HEK293T (cell line): ENCODE results near the gene MAPK8IP3.

Experiments
- CTCF ChIA-PET: fragments of 350-600 bp; formaldehyde crosslinking; extraction: SDS; loops from one replicate; lab custom pipeline; 2021; ENCODE audit warnings: antibody characterized with exemption, inconsistent platforms; lab: Yijun Ruan, JAX
- POLR2A ChIA-PET: fragments of 350-600 bp; formaldehyde crosslinking; extraction: SDS; loops from one replicate; lab custom pipeline; 2020; ENCODE audit warnings: antibody characterized with exemption, inconsistent platforms; lab: Yijun Ruan, JAX
- DNase-seq: peaks from one replicate; pipeline ENCODE4 v3.0.0; 2012; ENCODE audit warnings: mixed read lengths; ENCODE audit errors: extremely low spot score
- ARNT ChIP-seq: fragments of 450-650 bp; IDR thresholded peaks from 2 replicates; pipeline ENCODE4 v1.6.1; 2017; ENCODE audit warnings: mild to moderate bottlenecking
- BHLHE40 ChIP-seq: fragments of 450-650 bp; IDR thresholded peaks from 2 replicates; pipeline ENCODE4 v1.6.1; 2016; ENCODE audit warnings: mild to moderate bottlenecking, moderate library complexity, borderline replicate concordance
- CTBP1 ChIP-seq: fragments of 450-650 bp; IDR thresholded peaks from 2 replicates; pipeline ENCODE4 v1.6.1; 2016; ENCODE audit warnings: borderline replicate concordance
- ELF4 ChIP-seq: fragments of 450-650 bp; IDR thresholded peaks from 2 replicates; pipeline ENCODE4 v1.6.1; 2017; ENCODE audit warnings: antibody characterized with exemption
- FOXA1 ChIP-seq: fragments of 450-650 bp; IDR thresholded peaks from 2 replicates; pipeline ENCODE4 v1.6.1; 2016; ENCODE audit warnings: mild to moderate bottlenecking
- FOXK2 ChIP-seq: fragments of 450-650 bp; IDR thresholded peaks from 2 replicates; pipeline ENCODE4 v1.6.1; 2016; ENCODE audit warnings: mild to moderate bottlenecking
- FOXM1 ChIP-seq: fragments of 450-650 bp; IDR thresholded peaks from 2 replicates; pipeline ENCODE4 v1.6.1; 2017; ENCODE audit warnings: mild to moderate bottlenecking, borderline replicate concordance
- HDGF ChIP-seq: fragments of 450-650 bp; IDR thresholded peaks from 2 replicates; pipeline ENCODE4 v1.6.1; 2017; ENCODE audit warnings: antibody characterized with exemption, borderline replicate concordance
- L3MBTL2 ChIP-seq: fragments of 450-650 bp; conservative IDR thresholded peaks from 2 replicates; pipeline ENCODE4 v1.6.1; 2016; ENCODE audit warnings: mild to moderate bottlenecking
- LEF1 ChIP-seq: fragments of 450-650 bp; IDR thresholded peaks from 2 replicates; pipeline ENCODE4 v1.6.1; 2017; ENCODE audit warnings: mild to moderate bottlenecking, borderline replicate concordance
- NFRKB ChIP-seq: fragments of 450-650 bp; IDR thresholded peaks from 2 replicates; pipeline ENCODE4 v1.6.1; 2016; ENCODE audit warnings: mild to moderate bottlenecking, moderate library complexity
- SP1 ChIP-seq: fragments of 450-650 bp; IDR thresholded peaks from 2 replicates; pipeline ENCODE4 v1.6.1; 2017
- SUZ12 ChIP-seq: fragments of 450-650 bp; IDR thresholded peaks from 2 replicates; pipeline ENCODE4 v1.6.1; 2016; ENCODE audit warnings: mild to moderate bottlenecking
- TARDBP ChIP-seq: fragments of 450-650 bp; IDR thresholded peaks from 2 replicates; pipeline ENCODE4 v1.6.1; 2016
- ZNF384 ChIP-seq: fragments of 450-650 bp; IDR thresholded peaks from 2 replicates; pipeline ENCODE4 v1.6.1; 2016
- TF ChIP-seq, protein P1 (sequence below): fragments of 450-650 bp; IDR thresholded peaks from 2 replicates; pipeline ENCODE4 v1.6.1; 2016

The MAPK8IP3 gene

DNA sequence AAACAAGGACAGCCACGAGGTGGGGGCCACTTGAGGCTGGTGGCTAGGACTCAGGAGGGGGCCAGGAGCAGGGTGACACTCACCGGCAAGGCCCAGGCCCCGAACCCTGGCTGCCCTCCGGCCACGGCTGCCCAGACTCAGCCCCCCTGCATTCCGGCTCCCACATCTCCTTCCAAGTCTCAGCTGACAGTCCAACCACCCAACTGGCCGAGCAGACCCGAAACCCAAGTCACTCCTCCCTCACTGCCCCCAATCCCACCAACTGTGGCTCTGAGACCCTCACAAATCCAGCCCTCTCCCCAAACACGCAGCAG lies 111.2 kb downstream of the MAPK8IP3 start:
- no peak for DNase-seq
- TF ChIP-seq FOXK2 (no peak), TARDBP (no peak), FOXA1 (no peak), ARNT (no peak), CTBP1 (no peak), SP1 (no peak), FOXM1 (no peak), NFRKB (no peak), L3MBTL2 (no peak), BHLHE40 (no peak), LEF1 (no peak), SUZ12 (no peak), ZNF384 (no peak), HDGF (no peak), ELF4 (no peak)
- TF ChIP-seq, protein P1, sequence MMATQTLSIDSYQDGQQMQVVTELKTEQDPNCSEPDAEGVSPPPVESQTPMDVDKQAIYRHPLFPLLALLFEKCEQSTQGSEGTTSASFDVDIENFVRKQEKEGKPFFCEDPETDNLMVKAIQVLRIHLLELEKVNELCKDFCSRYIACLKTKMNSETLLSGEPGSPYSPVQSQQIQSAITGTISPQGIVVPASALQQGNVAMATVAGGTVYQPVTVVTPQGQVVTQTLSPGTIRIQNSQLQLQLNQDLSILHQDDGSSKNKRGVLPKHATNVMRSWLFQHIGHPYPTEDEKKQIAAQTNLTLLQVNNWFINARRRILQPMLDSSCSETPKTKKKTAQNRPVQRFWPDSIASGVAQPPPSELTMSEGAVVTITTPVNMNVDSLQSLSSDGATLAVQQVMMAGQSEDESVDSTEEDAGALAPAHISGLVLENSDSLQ: no peak
- ChIA-PET POLR2A (interaction anchor here (0.7 to 0.8 kb wide), 2 partner anchors 10 to 112 kb away, joined by 3 read pairs; partner anchors contain the start of genes FAHD1 and HAGH), CTCF (no interaction called here)

DNA sequence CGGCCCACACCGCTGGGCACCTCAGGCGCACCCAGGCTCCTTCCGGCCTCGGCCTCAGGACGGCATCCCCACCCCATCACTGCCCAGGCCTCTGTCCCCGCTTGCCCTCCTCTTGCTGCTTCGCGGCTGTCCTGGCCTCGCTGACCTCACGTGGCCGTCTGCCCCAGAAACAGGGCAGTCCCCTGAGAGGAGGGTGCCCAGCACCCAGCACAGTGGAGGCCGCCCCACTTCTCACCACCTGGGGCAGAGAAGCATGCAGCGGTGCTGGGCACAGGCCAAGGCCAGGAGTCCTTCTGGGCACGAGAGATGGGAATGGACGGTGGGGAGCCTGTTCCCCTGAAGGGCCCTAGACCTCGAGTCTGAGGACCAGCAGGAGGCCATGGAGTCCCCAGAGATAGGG lies 111.7 kb downstream of the MAPK8IP3 start:
- POLR2A ChIA-PET: interaction anchor here (0.8 kb wide), 1 partner anchor 9 kb away, joined by 3 read pairs; the partner anchor contains the start of genes FAHD1 and HAGH

DNA sequence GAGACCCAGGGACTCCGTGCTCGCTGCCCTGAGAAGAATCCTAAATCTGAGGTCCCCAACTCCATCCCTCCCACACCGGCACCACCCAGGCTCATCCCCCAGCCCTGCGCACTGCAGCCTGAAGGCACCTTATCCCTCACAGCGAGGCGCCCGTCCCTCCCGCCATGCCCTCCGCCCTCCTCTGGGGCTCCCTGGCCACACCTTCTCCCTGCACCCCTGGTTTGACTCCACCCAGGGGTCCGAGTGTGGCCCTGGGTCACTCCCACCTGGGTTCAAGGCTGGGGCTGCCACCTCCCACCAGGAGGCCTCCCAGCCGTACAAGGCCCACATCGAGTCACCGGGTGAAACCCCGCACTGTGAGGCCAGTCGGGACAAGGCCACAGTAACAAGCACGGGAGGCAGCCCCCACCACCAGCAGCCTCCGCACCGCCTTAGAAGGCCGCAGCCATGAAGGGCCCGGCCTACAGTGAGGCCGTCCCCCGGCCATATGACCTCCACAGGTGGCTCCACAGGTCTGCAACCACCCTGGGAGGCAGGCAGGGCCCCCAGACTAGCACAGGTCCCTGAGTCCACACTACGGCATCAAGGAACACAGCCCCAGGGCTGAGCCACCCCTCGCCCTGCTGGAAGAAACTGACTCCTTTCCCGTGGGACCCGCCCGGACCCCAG lies 112.3 kb downstream of the MAPK8IP3 start:
- ChIA-PET POLR2A (no interaction called here), CTCF (no interaction called here)

More for the DNA sequence above, 111.7 kb downstream of the MAPK8IP3 start:
- CTCF ChIA-PET: no interaction called here
- TF ChIP-seq NFRKB (no peak), SP1 (no peak), ELF4 (no peak), FOXK2 (no peak), FOXM1 (no peak), ARNT (no peak), SUZ12 (no peak), ZNF384 (no peak), CTBP1 (no peak), L3MBTL2 (no peak)
- TF ChIP-seq, protein P1: no peak
- no peak for DNase-seq

DNA sequence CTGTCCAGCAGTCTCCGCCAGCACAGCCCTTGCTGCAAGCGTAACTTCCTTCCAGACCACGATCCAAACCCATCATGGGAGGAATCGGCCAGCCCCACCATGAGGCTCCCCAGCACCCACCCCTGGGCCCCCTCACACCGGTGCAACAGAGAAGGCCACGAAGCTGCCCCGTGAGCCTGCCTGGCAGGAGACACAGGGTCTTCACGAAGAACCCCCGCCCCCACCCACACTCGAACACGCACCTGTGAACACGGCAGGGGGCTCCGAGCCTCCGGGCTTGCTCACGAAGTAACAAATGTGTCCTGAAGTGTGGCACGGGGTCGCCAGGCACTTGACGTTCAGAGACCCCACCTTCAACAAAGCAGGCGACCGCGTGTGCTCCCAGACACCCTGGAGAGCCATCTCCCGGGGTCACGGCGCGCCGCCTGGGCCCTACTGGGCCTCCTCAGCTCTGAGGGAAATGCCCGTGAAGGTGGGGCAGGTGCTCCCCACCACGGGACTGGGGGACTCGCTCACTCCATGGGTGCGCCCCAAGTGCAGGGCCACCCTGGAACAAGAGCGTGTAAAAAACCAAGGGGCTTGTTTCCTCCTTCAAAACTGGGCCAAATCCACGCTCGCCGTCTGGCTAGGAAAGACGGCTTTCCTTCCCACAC lies 113.0 kb downstream of the MAPK8IP3 start:
- TF ChIP-seq L3MBTL2: no peak
- no peak for TF ChIP-seq TARDBP
- no peak for TF ChIP-seq FOXK2
- no peak for TF ChIP-seq CTBP1
- TF ChIP-seq FOXA1: no peak
- no peak for TF ChIP-seq ZNF384
- CTCF ChIA-PET: no interaction called here
- POLR2A ChIA-PET: no interaction called here
- DNase-seq: no peak

More for the DNA sequence above, 112.3 kb downstream of the MAPK8IP3 start:
- no peak for DNase-seq
- TF ChIP-seq SP1 (no peak), FOXK2 (no peak), TARDBP (no peak), FOXA1 (no peak), SUZ12 (no peak), HDGF (no peak), ELF4 (no peak), CTBP1 (no peak), ARNT (no peak), ZNF384 (no peak)

DNA sequence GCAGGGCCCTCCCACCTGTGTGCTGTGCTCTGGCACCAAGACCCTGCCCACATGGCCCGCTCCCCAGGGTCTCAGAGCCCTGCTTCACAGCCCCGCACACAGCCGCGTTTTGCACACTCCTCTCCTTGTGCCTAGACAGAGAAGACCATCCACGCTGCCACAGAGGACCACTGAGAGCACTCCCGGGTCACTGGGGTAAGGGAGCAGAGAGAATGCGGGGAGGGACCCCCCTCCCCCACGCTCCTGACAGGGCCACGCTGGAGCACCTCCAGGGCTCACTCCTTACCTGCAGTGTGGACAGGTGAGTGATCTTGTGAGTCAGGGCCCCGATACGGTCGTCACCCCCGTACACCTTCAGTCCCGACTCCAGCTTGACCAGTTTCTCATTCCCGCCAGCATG lies 113.6 kb downstream of the MAPK8IP3 start:
- no peak for TF ChIP-seq FOXM1
- TF ChIP-seq HDGF: no peak
- no peak for TF ChIP-seq SUZ12
- no peak for TF ChIP-seq TARDBP
- no peak for TF ChIP-seq LEF1
- no peak for TF ChIP-seq L3MBTL2
- no peak for TF ChIP-seq ZNF384
- TF ChIP-seq SP1: no peak
- no peak for TF ChIP-seq NFRKB
- no peak for TF ChIP-seq ARNT
- TF ChIP-seq FOXA1: no peak
- no peak for TF ChIP-seq ELF4
- TF ChIP-seq CTBP1: no peak
- TF ChIP-seq FOXK2: no peak
- TF ChIP-seq BHLHE40: no peak
- TF ChIP-seq, protein P1: no peak
- DNase-seq: no peak
- ChIA-PET POLR2A (no interaction called here), CTCF (no interaction called here)
